ENCODE data around the gene PRRT3. TPM values are rescaled to one million over a fixed set of nuclear protein-coding genes. Genes with fewer than 3 reads are reported as not detected.

PRRT3 gene
- total and polyA plus RNA-seq, 5 donors = 1.2 to 2.1 (median 1.5) TPM

DNA sequence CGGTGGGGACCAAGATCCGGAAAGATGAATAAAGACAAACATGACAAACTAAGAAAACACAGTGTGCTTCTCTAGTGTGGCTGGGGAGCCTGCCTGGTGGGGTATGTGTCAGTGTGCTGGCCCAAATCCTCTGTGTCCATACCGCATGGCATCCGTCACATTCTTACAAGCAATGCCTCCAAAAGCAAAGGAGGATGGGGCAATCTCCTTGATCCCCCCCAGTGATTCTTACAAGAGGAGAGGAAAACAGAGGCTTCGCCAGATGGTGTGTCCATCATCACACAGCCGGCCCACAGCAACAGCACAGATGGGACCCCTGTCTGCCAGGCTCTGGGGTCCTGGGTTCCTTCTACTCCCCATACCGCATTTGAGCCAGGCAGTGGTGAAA lies 35.9 kb downstream of the PRRT3 start:
- peak in 1 of 2 donors; percentile 0 for ATAC-seq
- peaks cover 6% of the 10 kb centered on the region for H3K4me1 ChIP-seq (ENCODE audit: control insufficient read depth, insufficient read depth, low read length)
- intact Hi-C loops (cut with DNase I) = loop anchor here in 1 of 4 donors (10.0 kb wide), 1 partner anchor 72 kb away; the partner anchor contains the start of gene RPUSD3
- no peaks in the 10 kb centered on the region for H3K27me3 ChIP-seq (ENCODE audit: control insufficient read depth, insufficient read depth)
- peak overlapping the region; percentile 77 for H3K27ac ChIP-seq (ENCODE audit: low read length)
- 41% methylated on average over 7 of the region's 7 CpGs for whole genome bisulfite sequencing
- H3K9me3 ChIP-seq (ENCODE audit: control insufficient read depth, low read length) = no peaks in the 10 kb centered on the region
- DNase-seq = no peak
- H3K4me3 ChIP-seq (ENCODE audit: low read length) = peak overlapping the region; percentile 35

DNA sequence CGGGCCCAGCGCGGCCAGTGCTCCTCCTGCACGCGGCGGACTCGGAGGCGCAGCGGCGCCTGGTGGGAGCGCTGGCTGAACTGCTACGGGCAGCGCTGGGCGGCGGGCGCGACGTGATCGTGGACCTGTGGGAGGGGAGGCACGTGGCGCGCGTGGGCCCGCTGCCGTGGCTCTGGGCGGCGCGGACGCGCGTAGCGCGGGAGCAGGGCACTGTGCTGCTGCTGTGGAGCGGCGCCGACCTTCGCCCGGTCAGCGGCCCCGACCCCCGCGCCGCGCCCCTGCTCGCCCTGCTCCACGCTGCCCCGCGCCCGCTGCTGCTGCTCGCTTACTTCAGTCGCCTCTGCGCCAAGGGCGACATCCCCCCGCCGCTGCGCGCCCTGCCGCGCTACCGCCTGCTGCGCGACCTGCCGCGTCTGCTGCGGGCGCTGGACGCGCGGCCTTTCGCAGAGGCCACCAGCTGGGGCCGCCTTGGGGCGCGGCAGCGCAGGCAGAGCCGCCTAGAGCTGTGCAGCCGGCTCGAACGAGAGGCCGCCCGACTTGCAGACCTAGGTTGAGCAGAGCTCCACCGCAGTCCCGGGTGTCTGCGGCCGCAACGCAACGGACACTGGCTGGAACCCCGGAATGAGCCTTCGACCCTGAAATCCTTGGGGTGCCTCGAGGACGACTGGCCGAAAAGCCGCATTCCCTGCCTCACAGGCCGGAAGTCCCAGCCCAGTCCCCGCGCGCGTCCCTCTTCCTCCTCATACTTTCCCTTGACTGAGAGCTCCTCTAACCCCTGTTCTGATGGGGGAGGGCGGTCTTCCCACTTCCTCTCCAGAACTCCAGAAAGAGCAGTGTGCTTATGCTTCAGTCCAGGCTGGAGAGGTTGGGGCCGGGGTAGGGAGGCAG lies 36.7 kb downstream of the PRRT3 start:
- under 1% methylated on average over 99 of the region's 99 CpGs for WGBS
- Histone ChIP-seq H3K9me3 (ENCODE audit: control insufficient read depth, low read length) (no peaks in the 10 kb centered on the region), H3K4me3 (ENCODE audit: low read length) (peak overlapping the region; percentile 35), H3K27ac (ENCODE audit: low read length) (peak overlapping the region; percentile 77), H3K4me1 (ENCODE audit: control insufficient read depth, insufficient read depth, low read length) (peaks cover 6% of the 10 kb centered on the region), H3K27me3 (ENCODE audit: control insufficient read depth, insufficient read depth) (no peaks in the 10 kb centered on the region)
- ATAC-seq (peak; percentile 67 to 69), DNase-seq (peak; percentile 79 to 92 (median 91))
- intact Hi-C loops (cut with DNase I) = loop anchor here in 1 of 4 donors (10.0 kb wide), 1 partner anchor 71 kb away; the partner anchor contains the start of gene RPUSD3

DNA sequence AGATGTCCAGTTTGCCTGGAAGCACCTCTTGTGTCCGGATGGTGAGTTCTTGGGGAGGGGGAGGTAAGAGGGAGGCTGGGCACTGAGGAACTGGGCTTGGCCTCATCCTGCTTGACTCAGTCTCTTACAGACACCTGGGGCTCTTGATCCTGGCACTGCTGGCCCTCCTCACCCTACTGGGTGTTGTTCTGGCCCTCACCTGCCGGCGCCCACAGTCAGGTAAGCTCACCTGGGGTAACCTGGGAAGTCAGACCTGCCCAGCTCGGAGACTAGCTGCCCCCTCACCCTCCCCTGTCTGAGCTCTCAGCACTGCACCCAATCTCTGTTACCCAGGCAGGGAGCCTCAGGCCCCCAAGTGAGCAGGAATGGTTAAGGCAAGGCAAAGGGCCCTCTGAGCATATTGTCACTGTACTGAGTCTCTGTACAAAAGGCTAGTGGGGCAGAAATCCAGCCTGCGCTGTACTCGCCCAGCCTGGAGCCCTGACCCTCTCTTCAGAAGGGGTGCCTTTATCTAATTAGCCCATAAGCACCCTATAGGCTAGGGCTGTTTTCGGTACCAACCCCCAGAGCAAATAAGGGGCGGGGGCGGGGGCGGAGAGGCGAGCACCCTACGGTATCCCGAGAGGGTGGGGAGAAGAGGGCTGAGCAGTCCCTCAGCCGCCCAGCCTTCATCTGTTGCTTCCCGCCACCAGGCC lies 37.5 kb downstream of the PRRT3 start:
- ATAC-seq (no peak), DNase-seq (peak in 1 of 3 donors; percentile 51)
- intact Hi-C loops (cut with DNase I) = loop anchor here in 1 of 4 donors (10.0 kb wide), 1 partner anchor 70 kb away; the partner anchor contains the start of gene RPUSD3
- Histone ChIP-seq H3K9me3 (ENCODE audit: control insufficient read depth, low read length) (no peaks in the 10 kb centered on the region), H3K27me3 (ENCODE audit: control insufficient read depth, insufficient read depth) (no peaks in the 10 kb centered on the region), H3K27ac (ENCODE audit: low read length) (peak overlapping the region; percentile 13), H3K4me1 (ENCODE audit: control insufficient read depth, insufficient read depth, low read length) (peaks cover 6% of the 10 kb centered on the region), H3K4me3 (ENCODE audit: low read length) (peak overlapping the region; percentile 35)
- WGBS = 23% methylated on average over 15 of the region's 15 CpGs

DNA sequence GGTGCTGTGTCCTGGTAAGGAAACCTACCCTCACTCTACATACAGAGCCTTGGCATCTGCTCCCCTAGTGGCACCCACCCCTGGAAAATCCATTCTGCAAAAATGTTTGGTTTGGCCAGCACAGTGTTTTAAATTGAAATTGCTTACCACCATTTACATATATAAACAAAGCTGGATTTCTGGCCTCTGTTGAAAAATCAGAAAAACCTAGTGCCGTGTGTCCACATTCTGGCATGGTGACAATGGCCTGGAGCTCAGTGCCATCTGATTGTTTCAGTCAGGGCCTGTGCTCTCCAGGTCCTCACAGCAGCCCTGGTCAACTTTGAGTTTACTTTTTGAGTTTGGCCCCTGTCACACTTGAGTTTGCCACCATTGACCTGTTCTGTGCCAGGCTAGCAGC lies 38.2 kb downstream of the PRRT3 start:
- H3K4me3 ChIP-seq (ENCODE audit: low read length) = no peak overlapping the region
- DNase-seq (no peak), ATAC-seq (no peak)
- intact Hi-C loops (cut with DNase I) = loop anchor here in 1 of 4 donors (10.0 kb wide), 1 partner anchor 69 kb away; the partner anchor contains the start of gene RPUSD3
- H3K9me3 ChIP-seq (ENCODE audit: control insufficient read depth, low read length) = no peaks in the 10 kb centered on the region
- no peak overlapping the region for H3K27ac ChIP-seq (ENCODE audit: low read length)
- 55% methylated on average over 1 of the region's 1 CpG for WGBS
- peaks cover 6% of the 10 kb centered on the region for H3K4me1 ChIP-seq (ENCODE audit: control insufficient read depth, insufficient read depth, low read length)
- H3K27me3 ChIP-seq (ENCODE audit: control insufficient read depth, insufficient read depth) = no peaks in the 10 kb centered on the region

DNA sequence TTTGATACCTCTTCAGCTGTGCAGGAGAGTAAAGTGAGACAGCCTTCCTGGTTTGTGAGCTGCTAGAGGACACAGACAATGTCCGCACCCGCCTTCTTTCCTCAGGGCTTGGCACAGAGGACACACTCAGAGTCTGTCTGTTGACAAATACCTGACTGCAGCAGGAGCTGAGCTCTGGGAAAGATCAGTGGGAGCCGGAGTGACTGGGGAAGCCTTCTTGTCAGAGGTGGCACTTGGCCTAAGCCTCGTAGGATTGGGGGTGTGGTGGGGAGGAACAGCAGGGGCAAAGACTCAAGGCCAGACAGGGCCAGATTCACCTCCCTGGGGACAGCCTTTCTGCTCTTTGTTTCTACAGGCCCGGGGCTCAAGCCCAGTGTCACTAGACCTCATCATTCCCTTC lies 38.6 kb downstream of the PRRT3 start:
- Histone ChIP-seq H3K27ac (ENCODE audit: low read length) (no peak overlapping the region), H3K4me1 (ENCODE audit: control insufficient read depth, insufficient read depth, low read length) (peaks cover 6% of the 10 kb centered on the region), H3K27me3 (ENCODE audit: control insufficient read depth, insufficient read depth) (no peaks in the 10 kb centered on the region), H3K4me3 (ENCODE audit: low read length) (no peak overlapping the region), H3K9me3 (ENCODE audit: control insufficient read depth, low read length) (no peaks in the 10 kb centered on the region)
- ATAC-seq = no peak
- intact Hi-C loops (cut with DNase I) = loop anchor here in 1 of 4 donors (10.0 kb wide), 1 partner anchor 69 kb away; the partner anchor contains the start of gene RPUSD3
- no peak for DNase-seq
- WGBS = 76% methylated on average over 5 of the region's 5 CpGs

DNA sequence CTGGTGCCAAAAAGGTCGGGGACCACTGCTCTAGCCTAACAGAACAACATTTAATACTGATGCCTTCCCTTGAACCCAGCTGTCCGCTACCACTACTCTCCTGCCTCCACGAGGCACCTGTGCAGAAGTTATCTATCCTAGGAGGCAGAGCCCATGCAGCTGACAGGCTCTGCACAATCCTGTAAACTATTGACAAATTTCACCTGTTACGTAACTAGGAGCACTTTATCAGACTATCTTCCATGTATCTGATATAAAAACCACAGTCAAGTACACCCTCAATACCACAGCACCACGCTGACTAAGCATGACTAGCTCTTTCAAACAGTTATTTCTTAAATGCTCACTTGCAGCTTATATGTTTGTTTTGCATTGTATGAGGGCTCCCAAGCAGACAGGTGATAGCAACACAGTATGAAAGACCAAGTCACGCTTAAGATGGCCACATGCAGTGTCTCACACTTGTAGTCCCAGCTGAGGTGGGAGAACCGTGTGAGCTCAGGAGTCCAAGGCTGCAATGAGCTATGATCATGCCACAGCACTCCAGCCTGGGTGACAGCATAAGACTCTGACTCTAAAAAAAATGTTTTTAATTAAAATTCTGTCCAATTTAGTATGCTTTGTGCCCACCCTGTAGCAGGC lies 39.8 kb downstream of the PRRT3 start:
- Histone ChIP-seq H3K4me1 (ENCODE audit: control insufficient read depth, insufficient read depth, low read length) (peaks cover 2% of the 10 kb centered on the region), H3K4me3 (ENCODE audit: low read length) (no peak overlapping the region), H3K9me3 (ENCODE audit: control insufficient read depth, low read length) (no peaks in the 10 kb centered on the region), H3K27ac (ENCODE audit: low read length) (no peak overlapping the region), H3K27me3 (ENCODE audit: control insufficient read depth, insufficient read depth) (no peaks in the 10 kb centered on the region)
- 80% methylated on average over 7 of the region's 7 CpGs for WGBS
- ATAC-seq (no peak), DNase-seq (no peak)
- intact Hi-C loops (cut with DNase I) = loop anchor here in 1 of 4 donors (10.0 kb wide), 1 partner anchor 68 kb away; the partner anchor contains the start of gene RPUSD3

DNA sequence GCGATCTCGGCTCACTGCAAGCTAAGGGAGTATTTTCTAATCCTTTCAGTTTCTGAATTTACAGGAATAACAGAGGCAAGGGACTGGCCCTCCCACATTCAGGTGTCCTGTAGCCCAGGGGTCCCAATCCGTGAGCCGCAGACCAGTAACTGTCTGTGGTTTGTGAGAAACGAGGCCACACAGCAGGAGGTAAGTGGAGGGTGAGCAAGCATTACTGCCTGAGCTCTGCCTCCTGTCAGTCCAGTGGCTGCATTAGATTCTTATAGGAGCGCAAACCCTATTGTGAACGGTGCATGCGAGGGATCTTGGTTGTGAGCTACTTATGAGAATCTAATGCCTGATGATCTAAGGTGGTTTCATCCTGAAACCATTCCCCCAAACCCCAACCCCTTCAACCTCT lies 40.3 kb downstream of the PRRT3 start:
- Histone ChIP-seq H3K9me3 (ENCODE audit: control insufficient read depth, low read length) (no peaks in the 10 kb centered on the region), H3K4me3 (ENCODE audit: low read length) (no peak overlapping the region), H3K4me1 (ENCODE audit: control insufficient read depth, insufficient read depth, low read length) (peaks cover 2% of the 10 kb centered on the region), H3K27me3 (ENCODE audit: control insufficient read depth, insufficient read depth) (no peaks in the 10 kb centered on the region), H3K27ac (ENCODE audit: low read length) (no peak overlapping the region)
- intact Hi-C loops (cut with DNase I) = loop anchor here in 1 of 4 donors (10.0 kb wide), 1 partner anchor 67 kb away; the partner anchor contains the start of gene RPUSD3
- WGBS = 70% methylated on average over 8 of the region's 8 CpGs
- DNase-seq = no peak
- ATAC-seq = no peak

DNA sequence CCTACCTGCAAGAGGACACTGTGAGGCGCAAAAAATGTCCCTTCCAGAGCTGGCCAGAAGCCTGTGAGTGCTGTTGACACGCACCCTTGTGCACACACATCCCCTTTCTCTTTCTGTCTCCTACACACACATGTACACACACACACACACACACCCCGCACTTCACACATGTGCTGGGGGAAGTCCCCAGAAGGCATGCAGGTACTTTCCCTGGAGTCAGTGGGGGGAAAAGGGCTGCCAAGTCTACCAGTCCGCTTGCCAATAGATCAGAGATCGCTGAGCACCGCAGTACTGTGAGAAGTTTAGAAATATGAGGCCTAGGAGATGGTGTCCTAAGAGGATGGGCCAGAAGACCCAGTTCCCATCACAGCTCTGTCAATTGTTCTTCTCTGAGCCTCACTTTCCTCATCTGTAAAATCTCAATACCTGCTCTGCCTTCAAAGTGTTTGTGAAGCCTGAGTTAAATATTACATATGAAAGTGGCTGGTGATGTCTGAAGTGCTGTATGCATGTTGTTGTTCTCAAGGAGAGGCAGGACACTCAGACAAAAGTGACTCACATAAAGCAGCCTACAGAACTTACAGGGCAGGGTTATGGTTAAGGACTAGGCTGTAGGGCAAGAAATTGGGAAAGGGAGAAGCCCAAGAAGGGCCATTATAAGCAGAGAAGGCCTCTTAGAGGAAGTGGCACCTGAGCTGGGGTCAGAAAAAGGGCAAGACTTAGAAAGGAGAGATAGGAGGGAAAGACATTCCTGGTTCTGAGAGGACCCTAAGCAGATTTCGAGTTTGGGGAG lies 42.8 kb downstream of the PRRT3 start:
- ATAC-seq (no peak), DNase-seq (no peak)
- no peaks in the 10 kb centered on the region for H3K4me1 ChIP-seq (ENCODE audit: control insufficient read depth, insufficient read depth, low read length)
- no peaks in the 10 kb centered on the region for H3K27me3 ChIP-seq (ENCODE audit: control insufficient read depth, insufficient read depth)
- no peaks in the 10 kb centered on the region for H3K9me3 ChIP-seq (ENCODE audit: control insufficient read depth, low read length)
- intact Hi-C loops (cut with DNase I) = loop anchor here in 1 of 4 donors (10.0 kb wide), 1 partner anchor 65 kb away; the partner anchor contains the start of gene RPUSD3
- 87% methylated on average over 7 of the region's 7 CpGs for WGBS
- H3K27ac ChIP-seq (ENCODE audit: low read length) = no peak overlapping the region
- no peak overlapping the region for H3K4me3 ChIP-seq (ENCODE audit: low read length)

DNA sequence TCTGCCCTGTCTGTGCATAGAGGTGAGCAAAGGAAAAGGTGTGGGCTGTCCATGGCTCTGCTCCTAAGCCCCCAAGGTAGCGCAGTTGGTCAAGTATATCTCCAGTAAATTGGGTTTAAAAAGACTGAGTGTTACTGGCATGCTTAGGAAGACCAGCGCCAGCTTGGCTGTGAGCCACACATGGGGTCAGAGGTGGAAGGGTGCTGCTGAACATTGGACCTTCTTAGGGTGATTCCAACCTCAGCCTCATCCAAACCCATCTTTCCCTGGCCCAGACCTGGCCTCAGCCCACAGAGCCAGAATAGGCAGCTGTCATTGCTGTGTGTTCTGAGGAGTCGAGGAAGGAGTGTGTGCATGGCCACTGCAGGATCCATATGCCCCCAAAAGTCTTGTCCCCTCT lies 43.9 kb downstream of the PRRT3 start:
- intact Hi-C loops (cut with DNase I) = no loop called here
- Histone ChIP-seq H3K4me1 (ENCODE audit: control insufficient read depth, insufficient read depth, low read length) (no peaks in the 10 kb centered on the region), H3K27me3 (ENCODE audit: control insufficient read depth, insufficient read depth) (no peaks in the 10 kb centered on the region), H3K27ac (ENCODE audit: low read length) (no peak overlapping the region), H3K4me3 (ENCODE audit: low read length) (no peak overlapping the region), H3K9me3 (ENCODE audit: control insufficient read depth, low read length) (no peaks in the 10 kb centered on the region)
- WGBS = 86% methylated on average over 3 of the region's 3 CpGs
- DNase-seq (no peak), ATAC-seq (no peak)

DNA sequence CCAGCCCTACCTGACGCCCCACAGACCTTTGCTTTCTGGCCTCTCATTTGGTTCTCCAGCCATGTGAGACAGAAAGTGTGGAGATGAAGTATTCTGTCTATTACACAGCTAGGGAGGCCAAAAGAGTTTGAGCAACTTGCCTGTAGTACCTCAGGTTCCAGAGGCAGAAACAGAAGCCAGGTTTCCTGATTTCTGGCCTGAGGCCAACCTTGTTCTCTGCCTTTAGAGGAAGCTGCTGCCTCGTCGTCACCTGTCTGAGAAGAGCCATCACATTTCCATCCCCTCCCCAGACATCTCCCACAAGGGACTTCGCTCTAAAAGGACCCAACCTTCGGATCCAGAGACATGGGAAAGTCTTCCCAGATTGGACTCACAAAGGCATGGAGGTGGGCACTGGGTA lies 45.7 kb downstream of the PRRT3 start:
- 93% methylated on average over 5 of the region's 5 CpGs for WGBS
- Histone ChIP-seq H3K27ac (ENCODE audit: low read length) (no peak overlapping the region), H3K4me3 (ENCODE audit: low read length) (no peak overlapping the region), H3K4me1 (ENCODE audit: control insufficient read depth, insufficient read depth, low read length) (no peaks in the 10 kb centered on the region), H3K9me3 (ENCODE audit: control insufficient read depth, low read length) (no peaks in the 10 kb centered on the region), H3K27me3 (ENCODE audit: control insufficient read depth, insufficient read depth) (no peaks in the 10 kb centered on the region)
- ATAC-seq (no peak), DNase-seq (no peak)
- intact Hi-C loops (cut with DNase I) = no loop called here
